NCI-H526 (cell line): ENCODE measurements around the gene SLC8A2.
A peak's percentile ranks its signal among the peaks of the same experiment; 100 is the strongest.

Source experiments
- DNase-seq, 2 experiments: peaks; one replicate each; lab custom pipeline; 2025; lab: John Stamatoyannopoulos, UW

SLC8A2 gene

GRCh38 chr19:47459477-47459876 lies 12.2 kb downstream of the SLC8A2 start:
- DNase-seq, result no peak

- DNase-seq, result no peak
Observed at GRCh38 chr19:47458672-47459071, 13.0 kb downstream of the SLC8A2 start.

- peak in 1 of 2 experiments; percentile 44 for DNase-seq
Observed at GRCh38 chr19:47456721-47457474, 14.8 kb downstream of the SLC8A2 start.

GRCh38 chr19:47450478-47450877 lies 21.2 kb downstream of the SLC8A2 start:
- DNase-seq, result no peak

- DNase-seq, result no peak
Observed at GRCh38 chr19:47448360-47448727, 23.3 kb downstream of the SLC8A2 start.

- DNase-seq, result peak; percentile 86 to 95
Observed at GRCh38 chr19:47447470-47448359, 24.0 kb downstream of the SLC8A2 start.

GRCh38 chr19:47446534-47447469 lies 24.9 kb downstream of the SLC8A2 start:
- DNase-seq, result peak; percentile 86

- DNase-seq, result peak in 1 of 2 experiments; percentile 71
Observed at GRCh38 chr19:47445937-47446402, 25.7 kb downstream of the SLC8A2 start.

- DNase-seq, result no peak
Observed at GRCh38 chr19:47445527-47445926, 26.2 kb downstream of the SLC8A2 start.

GRCh38 chr19:47444388-47444821 lies 27.3 kb downstream of the SLC8A2 start:
- no peak for DNase-seq

- DNase-seq, result no peak
Observed at GRCh38 chr19:47443331-47443730, 28.4 kb downstream of the SLC8A2 start.

GRCh38 chr19:47438793-47439220 lies 32.9 kb downstream of the SLC8A2 start:
- peak in 1 of 2 experiments; percentile 40 for DNase-seq

- DNase-seq, result no peak
Observed at GRCh38 chr19:47437500-47437899, 34.2 kb downstream of the SLC8A2 start.

GRCh38 chr19:47436712-47437401 lies 34.8 kb downstream of the SLC8A2 start:
- peak; percentile 46 to 87 for DNase-seq

- no peak for DNase-seq
Observed at GRCh38 chr19:47435883-47436417, 35.7 kb downstream of the SLC8A2 start.

GRCh38 chr19:47435196-47435595 lies 36.5 kb downstream of the SLC8A2 start:
- DNase-seq, result no peak

- no peak for DNase-seq
Observed at GRCh38 chr19:47434088-47434487, 37.6 kb downstream of the SLC8A2 start.

- no peak for DNase-seq
Observed at GRCh38 chr19:47433121-47433520, 38.6 kb downstream of the SLC8A2 start.

- no peak for DNase-seq
Observed at GRCh38 chr19:47432499-47432898, 39.2 kb downstream of the SLC8A2 start.

- DNase-seq, result no peak
Observed at GRCh38 chr19:47432091-47432490, 39.6 kb downstream of the SLC8A2 start.
